ENCODE results near the gene STMN1.

DNA sequence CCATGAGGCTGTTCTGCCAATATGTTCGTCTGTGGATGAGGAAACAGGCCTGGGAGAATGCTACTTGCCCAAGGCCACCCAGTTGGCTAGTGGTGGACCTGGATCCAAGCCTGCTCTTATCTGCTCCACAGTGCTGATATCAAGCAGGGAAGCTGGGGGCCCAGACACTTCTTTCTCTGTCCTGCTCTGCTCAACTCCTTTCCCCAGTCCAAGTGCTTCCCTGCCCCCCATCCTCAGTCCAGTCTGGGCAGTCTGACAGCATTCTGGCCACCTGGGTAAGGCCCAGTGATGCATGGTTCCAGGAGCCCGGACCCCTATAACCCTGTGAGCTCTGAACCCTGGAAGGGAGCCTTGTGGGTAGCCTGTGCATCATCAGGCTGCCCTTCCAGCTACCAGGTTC, 26.5 kb downstream of the STMN1 start:
- no peak for TF ChIP-seq CTCF (IDR thresholded peaks at IDR 0.05; ENCODE audit: low read length)
- TF ChIP-seq EZH2 (optimal IDR thresholded peaks at IDR 0.05; ENCODE audit: low read depth, low read length) = no peak

Data from MM.1S (cell line).